Dermis microvascular lymphatic vessel endothelial cell (primary cell): ENCODE data around the gene GNB3. TPM values are rescaled to one million over a fixed set of nuclear protein-coding genes. Genes with fewer than 3 reads are reported as not detected.
A peak's percentile ranks its signal among the peaks of the same experiment; 100 is the strongest.

Experiments used
- DNase-seq, 2 donors: peaks; one replicate each; pipeline versions ENCODE4 v3.0.0 to v3.0.0-alpha.2; 2010; ENCODE audit warnings: low read depth in 2 of 2
- total RNA-seq: library from RNA; depleted of rRNA; stranded (reverse); fragments of >200 nt; gene quantifications from 2 replicates; pipeline ENCODE4 v1.2.1, GENCODE V29; 2014

The GNB3 gene
- total RNA-seq, 1 donor from 2014 or later: 0.13 TPM

GRCh38 chr12:6836851-6837250 lies 3.9 kb upstream of the GNB3 start:
- no peak for DNase-seq

GRCh38 chr12:6837370-6838060 lies 3.2 kb upstream of the GNB3 start:
- DNase-seq: no peak

GRCh38 chr12:6838854-6839253 lies 1.9 kb upstream of the GNB3 start:
- no peak for DNase-seq

GRCh38 chr12:6839482-6840201 lies 1.1 kb upstream of the GNB3 start:
- no peak for DNase-seq

GRCh38 chr12:6840330-6840729 lies 395 bp upstream of the GNB3 start:
- no peak for DNase-seq

GRCh38 chr12:6842075-6842474 lies 1.4 kb downstream of the GNB3 start:
- no peak for DNase-seq

- peak in 1 of 2 donors; percentile 16 for DNase-seq
These were observed 2.6 kb downstream of the GNB3 start for GRCh38 chr12:6843118-6843902.

GRCh38 chr12:6845395-6845794 lies 4.7 kb downstream of the GNB3 start:
- DNase-seq: no peak

GRCh38 chr12:6846316-6846869 lies 5.7 kb downstream of the GNB3 start:
- DNase-seq: no peak

GRCh38 chr12:6847676-6848075 lies 7.0 kb downstream of the GNB3 start:
- no peak for DNase-seq

GRCh38 chr12:6849427-6849826 lies 8.7 kb downstream of the GNB3 start:
- DNase-seq: no peak

- DNase-seq: no peak
These were observed 9.3 kb downstream of the GNB3 start for GRCh38 chr12:6849976-6850560.

GRCh38 chr12:6850796-6851152 lies 10.0 kb downstream of the GNB3 start:
- DNase-seq: no peak

- peak; percentile 98 to 99 for DNase-seq
These were observed 10.6 kb downstream of the GNB3 start, which contains the start of gene CDCA3 for GRCh38 chr12:6851153-6851920. TSS of gene CDCA3 (minus strand) at chr12:6851286. CDS start at chr12:6850952, 334 bp downstream.

GRCh38 chr12:6851921-6852650 lies 11.4 kb downstream of the GNB3 start, which contains the start of gene USP5:
TSS of gene USP5 (plus strand) at chr12:6852150. CDS start at chr12:6852180, 30 bp downstream.
- peak; percentile 99 to 100 for DNase-seq

- peak in 1 of 2 donors; percentile 56 for DNase-seq
These were observed 12.1 kb downstream of the GNB3 start for GRCh38 chr12:6852651-6853354.

GRCh38 chr12:6853626-6854025 lies 12.9 kb downstream of the GNB3 start:
- DNase-seq: no peak

- no peak for DNase-seq
These were observed 13.3 kb downstream of the GNB3 start for GRCh38 chr12:6854036-6854435.

GRCh38 chr12:6855322-6855721 lies 14.6 kb downstream of the GNB3 start:
- DNase-seq: no peak
